GM19023 (cell line): Measurements from ENCODE around the gene TNFRSF12A.
"Not testable (repeated sequence)": the region's sequence is repeated elsewhere in the genome, so short reads cannot be mapped to it uniquely, and the experiment has no call there.

ENCODE experiments used
- ATAC-seq: cut with Tn5 transposase; IDR thresholded peaks from one replicate; pipeline ENCODE4 v1.9.1; 2021; ENCODE audit warnings: mild to moderate bottlenecking, moderate library complexity; ENCODE audit not compliant: unreplicated experiment

The TNFRSF12A gene

DNA sequence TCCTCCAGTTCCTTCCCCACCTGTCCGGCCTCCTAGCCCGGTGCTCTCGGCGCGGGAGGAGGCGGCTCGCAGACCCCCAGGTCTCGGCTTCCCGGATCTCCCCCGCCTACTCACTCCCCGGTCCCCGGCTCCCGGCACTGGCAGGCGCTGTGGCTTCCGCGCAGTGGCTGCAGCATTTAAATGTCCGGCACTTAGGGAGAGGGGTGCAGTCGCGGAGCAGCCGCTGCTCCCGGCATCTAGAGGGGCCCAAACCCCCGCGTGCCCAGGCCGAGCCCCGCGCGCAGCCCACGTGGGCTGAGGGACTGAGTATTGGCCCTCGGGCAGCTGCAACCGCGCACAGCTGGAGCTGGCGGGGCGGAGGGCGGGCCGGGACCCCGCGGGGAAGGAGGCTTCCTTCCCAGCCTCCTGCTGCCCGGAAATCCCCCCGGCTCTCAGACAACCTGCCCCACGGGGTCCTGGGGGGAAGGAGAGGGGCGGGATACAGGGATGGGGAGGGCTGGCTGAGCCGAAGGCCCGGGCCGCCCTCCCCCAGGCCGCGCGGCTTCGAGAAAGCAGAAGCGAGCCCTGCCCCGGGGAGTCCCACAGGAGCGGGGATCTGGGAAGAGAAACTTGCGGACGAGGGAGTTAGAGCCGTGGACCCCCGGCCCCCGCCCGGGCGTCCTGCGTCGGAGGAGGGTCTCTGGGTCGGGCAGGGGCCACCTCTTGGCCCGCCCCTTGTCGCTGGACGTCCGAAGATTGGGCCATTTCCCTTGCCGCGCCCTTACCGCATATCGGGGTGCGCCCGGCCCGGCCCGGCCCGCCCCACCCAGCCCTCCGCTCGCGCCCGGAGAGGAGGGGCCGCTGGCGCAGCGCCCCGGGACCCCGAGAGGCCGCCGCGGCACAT is 25.8 kb downstream of the TNFRSF12A start, which contains the start of gene MMP25:
Gene MMP25 (plus strand): TSS at position 804 of the 883 bp plus-strand sequence. CDS start 357 bp downstream, outside the sequence.
- no peak for ATAC-seq

DNA sequence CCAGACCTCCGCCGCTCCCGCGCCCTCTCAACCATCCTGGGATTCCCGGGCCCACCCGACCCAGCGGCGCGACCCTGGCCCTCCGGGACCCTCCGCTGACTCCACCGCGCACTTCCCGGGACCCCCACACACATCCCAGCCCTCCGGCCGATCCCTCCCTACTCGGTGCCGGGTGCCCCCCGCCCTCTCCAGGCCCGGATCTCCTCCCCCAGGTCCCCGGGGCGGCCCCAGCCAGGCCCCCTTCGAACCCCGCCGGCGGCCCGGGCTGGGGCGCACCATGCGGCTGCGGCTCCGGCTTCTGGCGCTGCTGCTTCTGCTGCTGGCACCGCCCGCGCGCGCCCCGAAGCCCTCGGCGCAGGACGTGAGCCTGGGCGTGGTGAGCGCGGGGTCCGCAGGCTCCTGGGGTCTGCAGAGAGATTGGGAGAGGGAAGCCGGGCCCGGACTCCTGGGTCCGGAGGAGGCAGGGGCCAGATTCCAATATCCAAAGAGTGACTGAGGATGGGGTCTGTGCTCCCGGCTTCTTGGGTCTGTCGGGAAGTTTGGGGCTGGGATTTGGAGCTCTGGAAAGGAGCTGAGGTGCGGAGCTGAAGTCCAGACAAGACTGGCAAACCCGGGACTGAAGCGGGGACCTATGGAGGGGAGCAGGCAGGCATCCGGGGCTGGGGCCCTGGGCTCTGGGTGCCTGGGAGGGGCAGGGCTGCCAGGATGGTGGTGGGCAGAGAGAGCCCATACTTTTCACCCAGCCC is 26.6 kb downstream of the TNFRSF12A start:
- ATAC-seq: no peak

DNA sequence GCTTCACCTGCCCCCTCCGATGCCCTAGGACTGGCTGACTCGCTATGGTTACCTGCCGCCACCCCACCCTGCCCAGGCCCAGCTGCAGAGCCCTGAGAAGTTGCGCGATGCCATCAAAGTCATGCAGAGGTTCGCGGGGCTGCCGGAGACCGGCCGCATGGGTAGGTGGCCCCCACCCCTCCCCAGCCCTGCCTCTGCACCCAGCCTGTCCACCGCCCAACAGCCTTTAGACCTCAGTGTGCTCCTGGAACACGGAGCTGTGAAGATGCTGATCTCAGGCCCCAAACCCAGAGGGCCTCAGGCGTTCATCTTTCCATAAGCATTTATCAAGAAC is 27.2 kb downstream of the TNFRSF12A start:
- ATAC-seq: no peak

DNA sequence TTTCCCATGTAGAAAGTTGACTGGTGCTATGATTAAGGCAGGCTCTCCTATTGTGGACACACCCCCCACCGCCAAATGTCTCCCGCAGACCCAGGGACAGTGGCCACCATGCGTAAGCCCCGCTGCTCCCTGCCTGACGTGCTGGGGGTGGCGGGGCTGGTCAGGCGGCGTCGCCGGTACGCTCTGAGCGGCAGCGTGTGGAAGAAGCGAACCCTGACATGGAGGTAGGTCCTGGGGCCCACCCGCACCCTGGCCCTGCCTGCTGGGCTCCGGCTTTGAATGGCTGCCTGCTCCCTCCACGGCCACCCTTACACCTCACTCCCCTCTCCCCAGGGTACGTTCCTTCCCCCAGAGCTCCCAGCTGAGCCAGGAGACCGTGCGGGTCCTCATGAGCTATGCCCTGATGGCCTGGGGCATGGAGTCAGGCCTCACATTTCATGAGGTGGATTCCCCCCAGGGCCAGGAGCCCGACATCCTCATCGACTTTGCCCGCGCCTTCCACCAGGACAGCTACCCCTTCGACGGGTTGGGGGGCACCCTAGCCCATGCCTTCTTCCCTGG is 29.8 kb downstream of the TNFRSF12A start:
- ATAC-seq: no peak

DNA sequence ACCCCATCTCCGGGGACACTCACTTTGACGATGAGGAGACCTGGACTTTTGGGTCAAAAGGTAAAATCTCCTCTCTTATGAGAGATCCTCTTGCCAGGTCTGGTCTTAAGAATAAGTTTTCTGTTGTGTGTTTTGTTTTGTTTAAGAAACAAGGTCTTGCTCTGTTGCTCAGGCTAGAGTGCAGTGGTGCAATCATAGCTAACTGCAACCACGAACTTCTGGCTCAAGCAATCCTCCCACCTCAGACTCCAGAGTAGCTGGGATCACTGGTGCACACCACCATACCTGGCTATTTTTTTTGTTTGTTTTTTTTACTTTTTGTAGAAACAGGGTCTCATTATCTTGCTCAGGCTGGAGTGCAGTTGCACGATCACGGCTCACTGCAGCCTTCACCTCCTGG is 30.3 kb downstream of the TNFRSF12A start:
- no peak for ATAC-seq

DNA sequence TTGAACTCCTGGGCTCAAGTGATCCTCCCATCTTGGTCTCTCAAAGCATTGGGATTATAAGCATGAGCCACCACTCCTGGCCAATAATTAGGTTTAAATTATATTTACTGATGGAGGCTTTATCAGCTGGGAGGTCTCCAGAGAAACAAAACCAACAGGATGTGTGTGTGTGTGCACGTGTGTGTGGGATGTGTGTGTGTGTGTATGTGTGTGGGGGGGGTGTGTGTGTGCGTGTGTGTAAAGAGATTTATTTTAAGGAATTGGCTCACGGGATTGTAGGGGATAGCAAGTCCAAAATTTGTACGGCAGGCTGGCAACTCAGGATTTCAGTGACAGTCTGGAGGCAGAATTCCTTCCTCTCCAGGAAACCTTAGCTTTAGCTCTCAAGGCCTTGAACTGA is 30.8 kb downstream of the TNFRSF12A start:
- ATAC-seq: no peak

DNA sequence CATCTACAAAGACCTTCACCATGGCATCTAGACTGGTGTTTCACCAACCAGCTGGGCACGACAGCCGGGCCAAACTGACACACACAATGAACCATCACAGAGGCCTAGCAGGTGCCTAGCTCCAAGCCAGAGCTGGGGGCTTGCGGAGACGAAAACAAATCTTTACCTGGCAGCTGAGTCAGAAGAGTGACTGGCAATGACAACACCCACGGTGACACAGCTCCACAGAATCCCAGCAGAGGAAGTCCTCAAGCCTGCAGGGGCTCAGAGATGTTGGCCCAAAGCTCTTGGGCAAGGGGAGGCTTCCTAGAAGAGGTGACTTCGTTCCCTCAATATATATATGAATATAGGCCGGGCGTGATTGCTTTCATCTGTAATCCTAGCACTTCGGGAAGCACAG is 31.3 kb downstream of the TNFRSF12A start:
- ATAC-seq: no peak

DNA sequence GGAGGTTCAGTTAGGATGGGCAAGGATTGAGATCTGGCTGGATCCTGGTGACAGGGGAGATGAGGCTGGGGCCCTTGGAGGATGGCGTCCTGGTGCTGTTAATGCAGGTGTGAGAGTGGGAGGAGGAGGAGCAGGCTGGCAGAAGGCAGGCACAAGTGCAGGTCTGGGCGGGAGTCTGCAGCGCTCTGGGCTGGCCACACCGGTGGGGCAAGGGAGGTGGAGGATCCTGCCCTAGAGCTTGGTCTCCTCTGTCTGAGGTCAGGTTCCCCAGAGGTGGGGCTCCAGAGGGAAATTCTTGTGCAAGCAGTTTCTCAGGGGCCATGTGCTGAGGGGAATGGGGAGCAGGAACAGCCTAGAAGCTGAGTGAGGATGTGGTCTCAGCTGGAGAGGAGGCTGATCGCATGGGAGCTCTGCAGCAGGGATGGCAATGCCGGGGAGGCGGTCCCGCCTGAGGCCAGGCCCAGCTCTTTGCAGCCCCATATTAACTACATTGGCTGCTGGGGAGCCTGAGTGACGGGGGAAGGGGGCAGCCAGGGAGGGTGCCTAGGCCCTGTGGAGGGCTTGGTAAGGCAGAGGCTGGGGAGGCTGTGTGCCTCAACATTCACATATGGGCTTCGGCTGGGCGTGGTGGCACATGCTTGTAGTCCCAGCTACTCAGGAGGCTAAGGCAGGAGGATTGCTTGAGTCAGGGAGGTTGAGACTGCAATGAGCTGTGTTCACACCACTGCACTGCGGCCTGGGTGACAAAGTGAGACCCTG is 32.6 kb downstream of the TNFRSF12A start:
- ATAC-seq: not testable (repeated sequence)

DNA sequence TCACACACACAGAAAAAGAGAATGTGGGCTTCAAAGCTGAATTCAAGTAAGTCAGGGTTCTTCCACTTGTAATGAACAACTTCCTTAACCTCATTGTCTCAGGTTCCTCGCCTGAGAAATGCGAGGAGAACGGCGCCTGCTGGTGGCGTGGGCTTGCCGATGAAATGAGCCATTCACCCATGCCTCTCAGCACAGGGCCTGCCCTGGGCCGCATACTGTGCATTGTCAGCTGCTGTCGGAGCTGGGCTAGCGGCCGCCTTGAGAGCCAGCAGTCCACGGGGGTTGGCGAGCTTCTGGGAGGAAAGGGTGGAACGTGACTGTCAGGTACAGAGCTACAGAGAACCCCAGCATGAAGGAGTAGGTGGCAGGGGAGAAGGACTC is 33.2 kb downstream of the TNFRSF12A start:
- ATAC-seq: not testable (repeated sequence)

DNA sequence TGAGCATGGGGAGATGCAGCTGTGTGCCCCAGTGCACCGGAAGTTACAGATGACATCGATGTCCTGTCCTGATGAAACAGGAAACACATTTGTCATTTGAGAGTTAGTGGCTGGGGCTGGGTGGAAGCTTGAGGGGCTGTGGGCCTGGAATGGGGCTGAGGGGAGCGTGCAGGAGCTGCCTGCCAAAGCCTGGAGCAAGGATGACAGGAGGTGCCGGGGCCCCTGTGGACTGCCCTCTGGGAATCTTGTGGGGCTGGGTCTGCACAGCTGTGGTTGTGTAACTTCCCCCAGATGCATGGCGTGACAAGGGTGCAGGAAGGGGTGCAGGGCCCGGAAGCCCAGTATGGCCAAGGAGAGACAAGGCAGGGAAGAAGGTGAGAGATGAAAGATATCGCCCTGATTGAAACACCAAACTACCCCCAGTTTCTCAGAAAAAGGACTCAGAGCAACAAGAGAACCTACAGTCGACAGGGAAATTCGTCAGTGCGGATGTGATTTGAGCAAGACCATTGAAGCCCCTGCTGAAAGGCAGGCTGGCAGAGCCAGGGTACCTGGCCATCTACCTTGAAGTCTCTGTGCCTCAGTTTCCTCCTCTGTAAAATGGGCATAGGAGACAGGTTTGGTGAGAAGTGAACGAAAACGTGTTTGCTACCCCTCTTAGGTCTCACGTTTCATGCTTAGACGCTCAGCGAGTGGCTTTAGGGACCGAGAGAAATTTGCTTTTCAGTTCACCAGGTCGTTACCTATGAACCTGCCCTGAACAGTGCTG is 35.0 kb downstream of the TNFRSF12A start:
- ATAC-seq: no peak

DNA sequence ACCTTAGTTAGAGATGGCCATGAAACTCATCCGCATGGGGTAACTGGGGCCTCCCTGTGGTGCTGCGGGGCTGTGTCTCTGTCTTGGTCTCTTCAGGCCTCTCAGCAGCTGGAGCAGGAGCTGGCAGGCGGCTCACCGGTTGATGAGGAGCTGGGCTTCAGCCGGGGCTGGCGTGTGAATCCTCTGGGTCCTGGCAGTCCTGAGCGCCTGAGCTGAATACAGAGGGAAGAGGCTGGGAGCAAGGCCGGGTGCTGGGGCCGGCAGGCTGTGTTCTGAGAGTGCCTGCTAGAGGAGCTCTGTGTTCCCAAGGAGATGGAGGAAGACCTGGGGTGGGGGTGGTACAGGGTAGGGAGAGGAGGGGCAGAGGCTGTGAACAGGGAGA is 35.6 kb downstream of the TNFRSF12A start:
- not testable (repeated sequence) for ATAC-seq

DNA sequence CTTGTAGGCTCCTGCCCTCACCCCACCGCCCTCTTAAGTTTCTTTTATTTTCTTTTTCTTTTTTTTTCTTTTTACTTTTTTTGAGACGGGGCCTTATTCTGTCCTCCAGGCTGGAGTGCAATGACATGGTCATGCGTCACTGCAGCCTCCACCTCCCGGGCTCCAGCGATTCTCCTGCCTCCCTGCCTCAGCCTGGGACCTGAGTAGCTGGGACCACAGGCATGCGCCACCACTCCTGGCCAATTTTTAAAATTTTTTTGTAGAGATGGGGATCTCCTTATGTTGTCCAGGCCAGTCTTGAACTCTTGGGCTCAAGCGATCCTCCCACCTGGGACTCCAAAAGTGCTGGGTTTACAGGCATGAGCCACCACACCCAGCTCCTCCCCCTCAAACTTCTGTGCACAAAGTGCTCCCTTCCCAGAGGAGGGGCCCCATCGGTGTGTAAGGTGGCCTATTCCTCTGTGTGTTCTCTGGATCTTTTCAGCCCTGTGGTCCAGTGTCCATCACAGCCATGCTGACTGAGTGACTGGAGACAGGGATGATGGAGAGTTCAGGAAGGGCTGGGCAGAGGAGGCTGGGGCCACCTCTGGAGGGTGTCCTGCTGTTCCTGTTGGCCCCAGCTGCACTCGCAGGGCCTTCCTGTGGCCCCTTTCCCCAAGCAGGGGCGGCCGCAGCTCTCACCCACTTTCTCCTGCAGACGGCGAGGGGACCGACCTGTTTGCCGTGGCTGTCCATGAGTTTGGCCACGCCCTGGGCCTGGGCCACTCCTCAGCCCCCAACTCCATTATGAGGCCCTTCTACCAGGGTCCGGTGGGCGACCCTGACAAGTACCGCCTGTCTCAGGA is 36.4 kb downstream of the TNFRSF12A start:
- no peak for ATAC-seq

DNA sequence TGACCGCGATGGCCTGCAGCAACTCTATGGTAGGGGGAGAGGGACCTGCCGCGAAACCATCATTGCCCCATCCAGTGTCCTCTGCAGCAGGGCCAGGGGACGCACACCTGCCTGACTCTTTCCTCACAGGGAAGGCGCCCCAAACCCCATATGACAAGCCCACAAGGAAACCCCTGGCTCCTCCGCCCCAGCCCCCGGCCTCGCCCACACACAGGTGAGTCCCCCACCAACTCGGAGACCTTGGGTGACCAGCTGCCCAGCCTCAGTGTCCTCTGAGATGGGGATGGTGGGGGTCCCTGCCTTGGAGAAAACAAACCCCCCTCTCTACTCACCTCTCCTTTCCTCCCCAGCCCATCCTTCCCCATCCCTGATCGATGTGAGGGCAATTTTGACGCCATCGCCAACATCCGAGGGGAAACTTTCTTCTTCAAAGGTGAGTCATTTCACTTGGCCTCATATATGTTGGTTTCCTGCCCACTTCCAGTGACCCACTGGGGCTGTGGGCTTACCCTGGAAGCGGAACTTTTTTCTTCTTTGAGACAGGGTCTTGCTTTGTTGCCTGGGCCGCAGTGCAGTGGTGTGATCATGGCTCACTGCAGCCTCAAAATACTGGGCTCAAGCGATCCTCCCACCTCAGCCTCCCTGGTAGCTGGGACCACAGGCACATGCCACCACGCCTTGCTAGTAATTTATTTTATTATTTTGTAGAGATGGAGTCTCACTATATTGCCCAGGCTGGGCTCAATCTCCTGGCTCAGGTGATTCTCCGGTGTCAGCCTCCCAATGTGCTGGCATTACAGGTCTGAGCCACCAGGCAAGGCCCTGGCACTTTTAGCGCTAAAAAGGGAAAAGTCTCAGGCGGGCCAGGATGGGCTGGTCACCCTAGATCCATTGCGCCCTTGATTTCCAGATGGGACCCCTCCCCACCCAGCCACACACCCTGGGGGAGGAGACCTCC is 37.3 kb downstream of the TNFRSF12A start:
- no peak for ATAC-seq

DNA sequence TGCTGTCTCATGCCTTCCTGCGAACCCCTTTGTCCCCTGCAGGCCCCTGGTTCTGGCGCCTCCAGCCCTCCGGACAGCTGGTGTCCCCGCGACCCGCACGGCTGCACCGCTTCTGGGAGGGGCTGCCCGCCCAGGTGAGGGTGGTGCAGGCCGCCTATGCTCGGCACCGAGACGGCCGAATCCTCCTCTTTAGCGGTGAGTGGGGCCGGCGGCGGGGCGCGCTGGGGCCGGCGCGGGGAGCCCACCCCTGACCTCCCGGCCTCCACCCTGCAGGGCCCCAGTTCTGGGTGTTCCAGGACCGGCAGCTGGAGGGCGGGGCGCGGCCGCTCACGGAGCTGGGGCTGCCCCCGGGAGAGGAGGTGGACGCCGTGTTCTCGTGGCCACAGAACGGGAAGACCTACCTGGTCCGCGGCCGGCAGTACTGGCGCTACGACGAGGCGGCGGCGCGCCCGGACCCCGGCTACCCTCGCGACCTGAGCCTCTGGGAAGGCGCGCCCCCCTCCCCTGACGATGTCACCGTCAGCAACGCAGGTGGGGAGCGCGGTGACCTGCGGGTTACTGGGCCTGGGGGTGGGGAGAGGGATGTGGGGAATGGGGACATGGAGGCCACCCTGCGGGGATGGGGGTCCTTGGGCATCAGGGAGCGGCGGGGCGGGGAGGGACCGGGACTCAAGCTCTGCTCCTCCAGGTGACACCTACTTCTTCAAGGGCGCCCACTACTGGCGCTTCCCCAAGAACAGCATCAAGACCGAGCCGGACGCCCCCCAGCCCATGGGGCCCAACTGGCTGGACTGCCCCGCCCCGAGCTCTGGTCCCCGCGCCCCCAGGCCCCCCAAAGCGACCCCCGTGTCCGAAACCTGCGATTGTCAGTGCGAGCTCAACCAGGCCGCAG is 38.2 kb downstream of the TNFRSF12A start:
- ATAC-seq: peak; percentile 15

DNA sequence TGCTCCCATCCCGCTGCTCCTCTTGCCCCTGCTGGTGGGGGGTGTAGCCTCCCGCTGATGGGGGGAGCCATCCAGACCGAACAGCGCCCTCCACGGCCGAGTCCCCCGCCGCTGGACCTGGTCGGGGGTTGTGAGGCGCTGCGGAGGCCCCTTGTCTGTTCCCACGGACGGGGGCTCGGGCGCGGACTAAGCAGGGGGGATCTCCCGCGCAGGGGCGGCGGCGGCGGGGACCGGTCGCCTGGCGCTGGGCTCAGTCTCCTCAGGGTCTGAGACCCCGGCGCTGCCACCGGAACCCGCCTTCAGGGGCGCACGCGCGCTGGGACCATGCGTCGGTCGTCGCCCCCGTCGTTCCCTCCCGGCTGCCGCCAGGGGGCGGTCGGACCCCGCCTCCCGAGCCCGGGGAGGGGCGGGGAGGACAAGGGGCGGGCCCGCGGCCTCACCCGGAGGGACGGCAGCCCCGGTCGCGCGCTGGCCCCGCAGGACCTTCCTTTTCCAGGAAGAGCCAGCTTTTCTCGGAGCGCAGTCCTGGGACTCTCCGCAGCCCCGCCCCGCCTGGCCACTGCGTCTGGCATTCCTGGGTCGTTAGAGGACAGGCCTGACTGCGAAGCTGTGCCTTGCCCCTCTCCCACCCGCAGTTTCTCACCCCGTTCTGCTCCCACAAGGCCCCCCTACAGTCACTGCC is 39.0 kb downstream of the TNFRSF12A start:
- peak; percentile 81 for ATAC-seq

DNA sequence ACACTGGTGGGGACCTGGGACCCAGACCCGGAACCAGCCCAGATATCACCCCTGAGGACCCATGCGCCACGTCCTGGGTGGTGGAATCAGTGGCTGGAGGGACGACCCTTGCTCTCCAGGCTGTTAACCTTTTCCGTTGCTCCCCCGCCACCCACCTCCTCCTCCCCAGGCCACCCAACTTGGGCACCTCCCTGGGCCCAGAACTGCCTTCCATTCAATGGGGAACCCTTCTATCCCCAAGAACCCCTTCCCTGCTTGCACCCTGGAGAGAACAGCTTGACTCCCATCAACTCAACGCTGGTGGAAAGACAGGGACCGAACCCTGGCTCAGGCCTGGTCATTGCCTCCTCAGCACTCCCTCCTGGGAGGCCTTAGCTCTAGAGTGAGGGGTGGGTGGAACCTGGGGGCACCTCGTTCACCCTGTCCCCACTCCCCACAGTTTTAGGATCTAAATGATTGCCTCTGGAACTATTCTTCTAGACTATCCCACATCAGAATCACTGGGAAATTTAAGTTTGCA is 39.6 kb downstream of the TNFRSF12A start:
- ATAC-seq: no peak
